GM19023 (cell line): ENCODE measurements around the gene MYPOP.
"Not testable (repeated sequence)": the region's sequence is repeated elsewhere in the genome, so short reads cannot be mapped to it uniquely, and the experiment has no call there.

ENCODE experiments used
- ATAC-seq: cut with Tn5 transposase; IDR thresholded peaks from one replicate; pipeline ENCODE4 v1.9.1; 2021; ENCODE audit warnings: mild to moderate bottlenecking, moderate library complexity; ENCODE audit not compliant: unreplicated experiment

MYPOP gene

GRCh38 chr19:45884682-45885555 is 17.5 kb downstream of the MYPOP start:
- peak; percentile 4 for ATAC-seq

- ATAC-seq = no peak
These were observed 18.3 kb downstream of the MYPOP start for GRCh38 chr19:45883881-45884681.

GRCh38 chr19:45883586-45883880 is 18.9 kb downstream of the MYPOP start:
- ATAC-seq = no peak

- peak; percentile 25 for ATAC-seq
These were observed 19.5 kb downstream of the MYPOP start for GRCh38 chr19:45882652-45883585.

GRCh38 chr19:45881909-45882528 is 20.4 kb downstream of the MYPOP start:
- no peak for ATAC-seq

- ATAC-seq = no peak
These were observed 21.1 kb downstream of the MYPOP start for GRCh38 chr19:45881082-45881908.

- no peak for ATAC-seq
These were observed 22.4 kb downstream of the MYPOP start for GRCh38 chr19:45879971-45880370.

- no peak for ATAC-seq
These were observed 23.4 kb downstream of the MYPOP start for GRCh38 chr19:45879055-45879454.

GRCh38 chr19:45878043-45878794 is 24.2 kb downstream of the MYPOP start:
- no peak for ATAC-seq

GRCh38 chr19:45876411-45877197 is 25.8 kb downstream of the MYPOP start:
- no peak for ATAC-seq

- no peak for ATAC-seq
These were observed 26.3 kb downstream of the MYPOP start for GRCh38 chr19:45876161-45876410.

GRCh38 chr19:45874620-45874966 is 27.8 kb downstream of the MYPOP start:
- ATAC-seq = no peak

GRCh38 chr19:45873219-45873772 is 29.1 kb downstream of the MYPOP start:
- ATAC-seq = no peak

- no peak for ATAC-seq
These were observed 30.1 kb downstream of the MYPOP start for GRCh38 chr19:45872095-45872919.

- no peak for ATAC-seq
These were observed 31.6 kb downstream of the MYPOP start for GRCh38 chr19:45870798-45871197.

- not testable (repeated sequence) for ATAC-seq
These were observed 35.2 kb downstream of the MYPOP start for GRCh38 chr19:45867241-45867640.

GRCh38 chr19:45866400-45867176 is 35.8 kb downstream of the MYPOP start:
- ATAC-seq = no peak
